Measurements from ENCODE around the gene CDC25B. TPM values are rescaled to one million over a fixed set of nuclear protein-coding genes. Genes with fewer than 3 reads are reported as not detected.

Gene CDC25B
- total and polyA plus RNA-seq, 2 of the 13 experiments (the other 11 are each of a cell fraction or from before 2014, with no cell fraction given) = 14.5 to 19.4 TPM

DNA sequence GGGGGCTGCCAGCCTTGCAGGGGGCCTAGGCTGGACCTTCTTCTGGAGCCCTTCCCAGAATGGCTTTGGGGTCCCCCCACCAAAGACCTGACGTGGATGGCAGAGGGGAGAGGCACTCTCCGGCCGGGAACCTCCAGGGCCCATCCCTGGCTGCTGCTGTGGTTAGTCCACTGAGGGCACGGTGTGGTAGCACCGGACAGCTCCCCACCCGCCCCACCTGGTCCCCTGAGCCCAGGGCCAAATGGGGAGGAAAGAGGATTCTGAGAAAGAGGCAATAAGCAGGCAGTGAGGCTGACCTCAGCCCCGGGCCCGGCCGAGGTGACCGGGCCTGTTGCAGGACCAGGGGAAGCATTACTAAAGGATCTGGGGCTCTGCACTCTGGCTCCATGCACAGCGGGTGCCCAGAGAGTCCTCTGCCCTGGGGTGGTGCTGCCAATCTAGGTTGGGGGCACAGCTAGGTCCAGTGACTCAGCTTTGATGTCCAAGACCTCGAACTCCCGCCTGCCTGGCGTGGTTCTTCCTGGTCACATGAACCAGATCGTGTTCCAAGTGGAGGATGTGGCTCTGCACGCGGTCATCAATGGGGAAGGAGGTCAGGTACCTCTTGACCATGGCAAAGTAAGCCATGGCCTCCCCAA is 11.8 kb upstream of the CDC25B start (continued):
- 0 out of 2 replicates have a peak, but pooled peaks have one; percentile 63 for TF ChIP-seq NRL (CRISPR knock-in tag; IDR thresholded peaks at IDR 0.05; ENCODE audit: borderline replicate concordance)
- TF ChIP-seq ARID5B (CRISPR knock-in tag; IDR thresholded peaks at IDR 0.05) = no peak
- peak; percentile 2; the same call in 1 of the 2 replicates for TF ChIP-seq ZNF160 (CRISPR knock-in tag; IDR thresholded peaks at IDR 0.05)
- TF ChIP-seq MEIS1 (CRISPR knock-in tag; IDR thresholded peaks at IDR 0.05; ENCODE audit: borderline replicate concordance) = no peak
- no peak for TF ChIP-seq ZNF350 (CRISPR knock-in tag; IDR thresholded peaks at IDR 0.05; ENCODE audit: borderline replicate concordance, low read depth)
- no peak for TF ChIP-seq ZNF850 (CRISPR knock-in tag; conservative IDR thresholded peaks at IDR 0.05)
- TF ChIP-seq HOXA7 (CRISPR knock-in tag; IDR thresholded peaks at IDR 0.05) = no peak
- TF ChIP-seq HOXA3 (CRISPR knock-in tag; IDR thresholded peaks at IDR 0.05) = no peak
- 0 out of 2 replicates have a peak, but pooled peaks have one; percentile 7 for TF ChIP-seq ZBTB7A (CRISPR knock-in tag; IDR thresholded peaks at IDR 0.05)
- TF ChIP-seq REST (IDR thresholded peaks at IDR 0.05; ENCODE audit: borderline replicate concordance in 1 of 2, low read depth in 1 of 2, low read length in 2 of 2) = peak in 1 of 2 experiments; percentile 78
- no peak for TF ChIP-seq ZNF337 (CRISPR knock-in tag; IDR thresholded peaks at IDR 0.05; ENCODE audit: borderline replicate concordance, low read depth)
- TF ChIP-seq ZFX (CRISPR knock-in tag; IDR thresholded peaks at IDR 0.05; ENCODE audit: low read depth) = no peak
- TF ChIP-seq REXO4 (CRISPR knock-in tag; IDR thresholded peaks at IDR 0.05; ENCODE audit: borderline replicate concordance) = no peak
- TF ChIP-seq ZFY (CRISPR knock-in tag; IDR thresholded peaks at IDR 0.05) = no peak
- no peak for TF ChIP-seq ERF (CRISPR knock-in tag; IDR thresholded peaks at IDR 0.05)
- no peak for TF ChIP-seq ZFP91 (CRISPR knock-in tag; IDR thresholded peaks at IDR 0.05; ENCODE audit: borderline replicate concordance)

Data from HepG2 (cell line).